ENCODE data around the gene VENTX.

The VENTX gene

GRCh38 chr10:133195611-133196010 is 42.0 kb upstream of the VENTX start (continued):
- no peak for TF ChIP-seq ZBTB49 (tag by site-specific recombination; IDR thresholded peaks at IDR 0.05; ENCODE audit: low read depth)
- TF ChIP-seq ZNF239 (tag by site-specific recombination; IDR thresholded peaks at IDR 0.05), result no peak
- no peak for TF ChIP-seq YY2 (tag by site-specific recombination; IDR thresholded peaks at IDR 0.05)
- TF ChIP-seq ZNF600 (tag by site-specific recombination; IDR thresholded peaks at IDR 0.05), result no peak
- no peak for TF ChIP-seq ZNF626 (tag by site-specific recombination; IDR thresholded peaks at IDR 0.05)
- no peak for TF ChIP-seq ZNF324 (tag by site-specific recombination; IDR thresholded peaks at IDR 0.05)
- no peak for TF ChIP-seq ZNF423 (tag by site-specific recombination; IDR thresholded peaks at IDR 0.05)
- TF ChIP-seq ZNF248 (tag by site-specific recombination; IDR thresholded peaks at IDR 0.05), result no peak
- no peak for TF ChIP-seq WT1 (tag by site-specific recombination; IDR thresholded peaks at IDR 0.05)

- Histone ChIP-seq H3K27ac (ENCODE audit: extremely low read depth, low read depth, low read length) (no peak overlapping the region), H3K36me3 (ENCODE audit: control insufficient read depth in 2 of 2, insufficient read depth in 1 of 2, low read length in 2 of 2) (no peaks in the 10 kb centered on the region), H3K9me3 (ENCODE audit: control insufficient read depth, insufficient read depth, low read depth, low read length) (no peaks in the 10 kb centered on the region), H3K4me3 (ENCODE audit: low read depth, low read length) (no peak overlapping the region), H3K4me1 (ENCODE audit: control insufficient read depth, insufficient read depth, low read length) (no peaks in the 10 kb centered on the region)
- TF ChIP-seq KLF9 (tag by site-specific recombination; IDR thresholded peaks at IDR 0.05; ENCODE audit: low read depth), result no peak
- TF ChIP-seq ZFHX2 (tag by site-specific recombination; conservative IDR thresholded peaks at IDR 0.05), result no peak
- no peak for TF ChIP-seq ZNF658 (tag by site-specific recombination; IDR thresholded peaks at IDR 0.05)
- no peak for TF ChIP-seq ZNF521 (tag by site-specific recombination; IDR thresholded peaks at IDR 0.05)
- no peak for TF ChIP-seq MEIS1 (CRISPR knock-in tag; IDR thresholded peaks at IDR 0.05; ENCODE audit: borderline replicate concordance)
- no peak for TF ChIP-seq ZNF501 (tag by site-specific recombination; IDR thresholded peaks at IDR 0.05)
- no peak for TF ChIP-seq ZBTB49 (tag by site-specific recombination; IDR thresholded peaks at IDR 0.05; ENCODE audit: low read depth)
- no peak for TF ChIP-seq ELK4 (IDR thresholded peaks at IDR 0.05; ENCODE audit: borderline replicate concordance, low read depth, low read length)
- TF ChIP-seq ZIC2 (tag by site-specific recombination; IDR thresholded peaks at IDR 0.05), result peak; percentile 77
- TF ChIP-seq SP3 (tag by site-specific recombination; IDR thresholded peaks at IDR 0.05), result no peak
- TF ChIP-seq ZBTB7A (tag by site-specific recombination; IDR thresholded peaks at IDR 0.05; ENCODE audit: low read depth), result no peak
- no peak for TF ChIP-seq ZBTB26 (tag by site-specific recombination; optimal IDR thresholded peaks at IDR 0.05)
- TF ChIP-seq HIC1 (tag by site-specific recombination; IDR thresholded peaks at IDR 0.05), result no peak
- TF ChIP-seq GLIS1 (tag by site-specific recombination; IDR thresholded peaks at IDR 0.05), result peak; percentile 39
- ChIA-PET POLR2A (no interaction called here), CTCF (interaction anchor here (0.6 to 1.3 kb wide), 3 partner anchors 46 to 292 kb away, joined by 3 to 4 read pairs (median 3); no protein-coding TSS in a partner anchor)
These were observed 41.3 kb upstream of the VENTX start for GRCh38 chr10:133196221-133196915.
